T-helper 2 cell treated with Interferon-gamma antibody and Interleukin-4, amounts not matched to agents 100 ng/mL and 5 ng/mL, for 36 hours (primary cell): Measurements from ENCODE around the gene HMCN2. TPM values are rescaled to one million over a fixed set of nuclear protein-coding genes. Genes with fewer than 3 reads are reported as not detected.
"Not testable (repeated sequence)": the region's sequence is repeated elsewhere in the genome, so short reads cannot be mapped to it uniquely, and the experiment has no call there.

ENCODE experiments used
- intact Hi-C: fragments of 100-400 bp; cut with micrococcal nuclease; formaldehyde crosslinking; loops from one replicate; pipeline ENCODE4 v1.15.1; 2023
- total RNA-seq: library from RNA; stranded (reverse); gene quantifications from 2 replicates; pipeline ENCODE4 v1.2.3, GENCODE V29; 2022

HMCN2 gene
- total RNA-seq, 1 donor from 2014 or later, result not detected

DNA sequence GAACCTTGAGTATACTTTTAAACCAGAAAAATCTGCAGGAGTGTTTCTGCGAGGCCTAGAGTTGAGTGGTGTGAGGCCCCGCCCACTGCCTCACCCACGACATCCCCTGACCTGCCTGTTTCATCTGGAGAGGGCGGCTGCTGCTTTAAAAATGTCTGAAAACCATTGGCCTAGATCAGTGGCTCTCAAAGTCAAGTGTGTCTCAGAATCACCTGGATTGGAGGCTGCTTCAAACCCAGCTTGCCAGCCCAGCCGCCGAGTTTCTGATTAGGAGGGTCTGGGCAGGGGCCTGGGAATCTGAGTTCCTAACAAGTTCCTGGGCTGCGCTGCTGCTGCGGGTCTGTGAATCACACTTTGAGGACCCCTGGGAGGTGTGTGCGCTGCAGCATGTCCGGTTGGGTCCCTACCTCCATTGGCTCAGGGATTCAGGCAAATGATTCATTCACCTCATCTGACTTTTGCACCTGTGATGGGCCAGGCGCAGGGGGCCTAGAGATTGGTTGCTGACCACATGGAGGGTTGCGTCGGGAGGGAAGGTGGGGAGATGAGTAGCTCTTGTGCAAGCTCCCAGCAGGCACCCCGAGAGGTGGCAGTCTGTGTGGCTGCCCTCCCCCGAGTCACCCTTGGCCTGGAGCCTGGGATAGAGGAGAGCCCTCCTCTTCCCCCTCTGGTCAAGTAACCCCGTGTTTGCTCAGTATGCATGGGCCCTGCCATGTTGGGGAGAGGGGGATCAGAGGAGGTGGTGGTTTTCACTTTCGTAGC lies 27.6 kb upstream of the HMCN2 start:
- intact Hi-C loops, result no loop called here

DNA sequence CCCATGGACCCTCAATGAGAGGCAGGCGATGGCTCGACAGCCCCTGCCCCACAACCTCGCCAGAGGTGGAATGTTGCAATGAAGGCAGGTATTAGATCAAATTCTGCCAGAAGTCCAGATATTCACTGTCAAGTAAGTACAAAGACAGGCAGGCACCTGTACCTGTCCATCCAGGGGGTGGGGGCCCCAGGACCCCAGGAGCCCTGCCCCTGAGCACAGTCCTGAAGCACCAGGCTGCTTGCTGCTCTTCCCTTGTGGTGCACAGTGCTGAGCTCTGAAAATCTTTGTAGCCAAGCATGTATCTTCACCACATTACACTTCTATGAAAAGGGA lies 26.2 kb upstream of the HMCN2 start:
- intact Hi-C loops, result no loop called here

DNA sequence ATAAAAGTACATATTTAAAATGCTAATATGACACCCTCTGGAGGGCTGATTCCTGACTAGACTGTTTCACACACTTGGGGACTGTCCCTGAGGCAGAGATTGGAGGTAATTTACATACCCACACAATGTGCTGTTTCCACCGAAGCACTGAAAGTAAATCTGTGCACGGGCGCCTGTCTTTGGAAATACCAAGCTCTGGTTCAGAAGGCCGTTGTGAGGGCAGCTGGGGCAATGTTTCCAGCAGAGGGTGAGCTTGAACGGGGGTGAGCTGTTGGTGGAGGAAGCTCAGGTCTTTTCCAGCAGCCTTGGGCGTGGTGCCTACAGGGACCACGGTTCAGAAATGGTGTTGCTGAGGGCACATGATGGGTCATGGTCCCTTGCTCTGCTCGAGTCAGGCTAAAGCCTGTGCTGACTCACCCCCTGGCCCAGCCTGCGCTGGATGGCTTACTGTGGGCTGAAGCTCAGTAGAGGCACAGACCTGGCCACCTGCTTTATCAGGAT lies 25.8 kb upstream of the HMCN2 start:
- intact Hi-C loops, result loop anchor here (5.0 kb wide), 2 partner anchors 112 to 352 kb away; no protein-coding TSS in a partner anchor

DNA sequence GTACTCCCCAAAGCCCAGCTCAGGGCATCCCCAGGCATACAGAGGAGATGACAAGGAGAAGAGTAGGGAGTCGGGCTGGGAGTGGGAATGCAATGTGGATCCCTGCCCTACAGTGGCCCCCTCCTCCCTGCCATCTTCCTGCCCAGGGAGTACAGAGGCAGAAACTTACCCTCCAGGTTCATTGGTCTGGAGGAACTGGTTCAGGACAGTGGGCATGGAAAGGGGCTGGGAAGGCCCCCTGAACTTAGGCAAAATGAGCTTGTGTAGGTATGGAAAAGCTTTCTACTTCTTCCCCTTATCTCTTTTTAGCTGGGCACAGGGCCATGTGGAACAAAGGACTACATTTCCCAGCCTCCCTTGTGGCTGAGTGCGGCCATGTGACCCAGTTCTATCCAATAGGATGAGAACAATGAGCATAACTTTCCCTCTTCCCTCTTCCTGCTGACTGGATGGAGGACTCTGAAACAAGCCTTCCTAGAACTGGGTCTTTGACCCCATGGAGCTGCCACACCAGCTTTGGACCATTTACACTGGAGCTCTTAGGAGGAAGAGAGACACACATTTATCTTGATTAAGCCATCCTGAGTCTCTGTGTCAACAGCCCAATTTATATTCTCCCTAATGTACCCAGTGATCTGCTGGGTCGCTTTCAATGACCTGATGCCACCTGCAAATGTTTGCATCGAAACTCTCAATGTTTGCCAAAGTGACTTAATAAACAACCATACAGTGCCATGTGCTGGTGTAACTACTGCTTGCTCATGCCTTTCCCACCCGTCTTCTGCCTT lies 25.0 kb upstream of the HMCN2 start:
- intact Hi-C loops, result loop anchor here (5.0 kb wide), 2 partner anchors 113 to 353 kb away; no protein-coding TSS in a partner anchor

DNA sequence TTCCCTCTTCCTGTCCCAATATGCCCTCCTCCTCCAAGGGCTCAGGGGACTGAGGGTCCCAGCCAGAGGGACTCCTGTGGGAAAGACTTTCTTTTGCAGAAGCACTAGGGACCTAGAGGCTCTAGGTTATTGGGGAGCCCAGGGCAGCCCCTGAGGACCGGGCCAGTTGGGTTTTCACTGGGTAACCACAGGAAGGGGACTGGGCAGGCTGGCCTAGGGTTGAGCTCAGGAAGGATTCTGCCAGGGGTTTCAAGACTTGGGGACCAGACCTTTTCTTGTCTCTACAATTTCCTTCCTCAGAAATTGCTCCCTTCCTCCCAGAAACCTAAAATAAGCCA lies 24.4 kb upstream of the HMCN2 start:
- intact Hi-C loops, result loop anchor here (5.0 kb wide), 2 partner anchors 114 to 354 kb away; no protein-coding TSS in a partner anchor

DNA sequence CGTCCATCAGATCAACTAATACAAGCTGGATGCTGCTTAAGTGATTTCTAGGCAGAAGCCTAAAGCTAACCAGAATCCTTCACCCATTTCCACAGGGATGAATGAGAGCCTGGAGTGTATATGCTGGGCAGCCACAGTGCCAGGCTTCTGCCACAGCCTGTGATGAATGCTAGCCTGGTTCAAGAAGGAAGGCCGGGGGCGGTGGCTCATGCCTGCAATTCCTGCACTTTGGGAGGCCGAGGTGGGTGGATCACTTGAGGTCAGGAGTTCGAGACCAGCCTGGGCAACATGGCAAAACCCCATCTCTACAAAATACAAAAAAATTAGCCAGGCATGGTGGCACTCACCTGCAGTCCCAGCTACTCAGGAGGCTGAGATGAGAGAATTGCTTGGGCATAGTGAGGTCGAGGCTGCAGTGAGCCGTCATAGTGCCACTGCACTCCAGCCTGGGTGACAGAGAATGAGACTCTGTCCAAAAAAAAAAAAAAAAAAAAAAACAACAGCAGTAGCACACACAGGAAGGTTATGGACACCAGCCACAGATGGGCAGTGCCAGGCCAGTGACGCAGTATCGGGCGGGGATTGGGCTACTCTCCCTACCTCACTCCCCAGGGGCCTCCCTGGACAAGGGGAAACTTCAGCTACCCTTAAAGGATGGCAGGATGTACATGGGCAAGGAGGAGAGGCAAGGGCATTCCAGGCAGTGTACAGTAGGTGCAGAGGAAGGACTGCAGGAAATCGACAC lies 23.1 kb upstream of the HMCN2 start:
- intact Hi-C loops, result loop anchor here (5.0 kb wide), 2 partner anchors 115 to 355 kb away; no protein-coding TSS in a partner anchor

DNA sequence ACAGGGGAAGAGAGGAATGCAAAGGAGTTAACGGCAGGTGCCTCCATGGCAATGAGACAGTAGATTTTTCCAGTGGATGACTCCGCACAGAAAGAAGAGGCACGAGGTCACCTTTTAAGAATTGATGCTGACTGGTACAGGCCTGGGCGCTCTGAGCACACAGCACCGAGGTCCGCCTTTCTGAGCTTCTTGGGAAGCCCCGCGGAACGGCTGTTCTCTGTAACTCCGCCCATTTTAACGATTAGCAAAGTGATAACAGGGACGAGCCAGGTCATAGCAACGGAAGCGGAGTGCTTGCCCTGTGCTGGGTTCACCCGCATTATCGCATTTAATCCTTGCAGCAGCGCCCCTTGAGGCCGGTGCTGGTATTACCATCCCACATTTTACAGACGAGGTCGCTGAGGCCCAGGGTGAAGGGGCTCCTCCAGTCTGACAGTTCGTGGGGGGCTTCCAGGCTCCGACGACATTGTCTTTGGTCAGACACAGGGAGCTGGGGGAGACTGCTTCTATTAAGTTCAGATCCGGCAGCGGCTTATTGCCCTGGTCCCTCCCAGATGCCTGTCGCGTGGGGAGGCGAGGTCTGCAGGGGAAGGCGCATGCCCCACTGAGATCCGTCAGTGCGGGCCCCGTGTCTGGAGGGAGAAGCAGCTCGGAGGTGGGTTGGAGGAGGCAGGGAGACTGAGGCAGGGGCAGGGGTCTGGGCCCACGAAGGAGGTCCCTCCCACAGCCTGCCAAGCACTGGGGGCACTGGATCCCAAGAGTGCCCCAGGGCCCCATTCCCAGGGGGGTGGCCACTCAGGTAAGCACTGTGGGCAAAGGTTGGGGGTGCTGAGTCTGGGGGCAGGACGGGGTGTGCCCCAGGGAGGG lies 22.3 kb upstream of the HMCN2 start:
- intact Hi-C loops, result loop anchor here (5.0 kb wide), 2 partner anchors 116 to 356 kb away; no protein-coding TSS in a partner anchor

DNA sequence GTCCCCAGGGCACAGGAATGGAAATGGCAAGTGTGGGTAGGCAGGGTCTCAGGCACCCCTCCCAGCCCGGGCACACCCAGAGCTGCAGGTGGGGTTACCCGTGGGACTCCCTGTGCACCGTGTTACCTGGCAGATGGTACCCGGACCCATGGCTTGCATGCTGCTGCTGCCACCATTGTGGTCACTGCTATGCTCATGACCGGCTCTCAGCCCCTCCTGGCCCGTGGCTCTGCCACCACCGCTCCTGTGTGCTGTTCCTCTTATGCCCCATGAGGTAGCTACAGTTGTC lies 21.7 kb upstream of the HMCN2 start:
- intact Hi-C loops, result loop anchor here (5.0 kb wide), 2 partner anchors 117 to 357 kb away; no protein-coding TSS in a partner anchor

DNA sequence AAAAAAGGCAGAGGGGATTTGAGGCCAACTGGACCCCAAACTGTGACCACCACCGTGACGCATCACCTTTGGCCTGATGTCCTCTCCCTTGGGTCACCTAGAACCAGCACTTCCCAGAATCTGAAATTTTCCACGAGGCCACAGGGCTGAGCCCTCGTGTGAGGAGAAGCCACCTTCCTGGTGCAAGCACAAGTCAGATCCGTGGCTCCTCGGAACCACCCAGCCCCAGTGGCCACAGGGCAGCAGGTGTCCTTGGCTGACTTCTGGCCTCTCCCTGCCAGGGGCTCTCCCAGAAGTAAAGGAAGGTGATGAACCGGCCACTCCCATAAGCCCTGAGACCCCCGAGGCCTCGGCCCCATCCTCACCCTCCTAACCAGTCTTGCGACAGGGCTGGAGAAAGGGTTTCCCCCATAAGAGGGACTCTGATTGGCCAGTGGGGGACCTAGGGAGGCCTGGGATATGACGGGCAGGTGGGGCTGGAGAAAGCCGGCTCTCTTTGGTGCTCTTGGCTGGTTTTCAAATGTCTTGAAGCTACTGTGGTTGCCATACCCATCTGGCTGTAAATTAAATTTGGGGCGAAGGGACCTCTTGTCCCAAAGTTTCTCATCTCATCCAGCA lies 20.9 kb upstream of the HMCN2 start:
- intact Hi-C loops, result loop anchor here (5.0 kb wide), 2 partner anchors 117 to 357 kb away; no protein-coding TSS in a partner anchor

DNA sequence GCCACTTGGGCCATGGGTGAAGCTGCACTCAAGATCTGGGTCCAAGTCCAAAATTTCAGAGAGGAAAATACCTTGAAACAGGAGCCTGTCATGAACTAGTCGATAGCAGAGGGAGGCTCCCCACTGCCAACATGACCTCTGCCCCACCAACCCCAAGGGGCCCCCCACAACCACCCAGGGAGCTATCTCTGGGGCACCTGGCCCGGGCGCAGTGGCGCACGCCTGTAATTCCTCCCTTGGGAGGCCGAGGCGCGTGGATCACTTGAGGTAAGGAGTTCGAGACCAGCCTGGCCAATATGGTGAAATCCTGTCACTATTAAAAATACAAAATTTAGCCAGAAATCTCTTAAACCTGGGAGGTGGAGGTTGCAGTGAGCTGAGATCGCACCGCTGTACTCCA lies 20.1 kb upstream of the HMCN2 start:
- intact Hi-C loops, result no loop called here

DNA sequence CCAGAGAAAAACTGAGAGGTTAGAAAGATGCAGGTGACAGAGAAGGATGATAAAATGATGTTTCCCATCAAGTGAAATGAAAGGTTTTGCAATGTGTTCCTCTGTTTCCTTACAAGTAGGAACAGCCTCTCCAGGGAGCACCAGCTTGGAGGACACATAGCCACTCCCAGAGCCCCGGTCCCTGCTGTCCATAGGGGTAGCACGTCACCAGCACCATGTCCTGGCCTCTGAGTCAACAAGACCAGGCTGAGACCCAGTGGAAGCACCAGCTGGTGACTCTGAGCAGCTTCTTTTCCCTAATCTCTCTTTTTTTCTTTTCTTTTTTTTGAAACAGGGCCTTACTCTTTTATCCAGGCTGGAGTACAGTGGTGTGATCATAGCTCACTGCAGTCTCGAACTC lies 19.4 kb upstream of the HMCN2 start:
- intact Hi-C loops, result no loop called here

DNA sequence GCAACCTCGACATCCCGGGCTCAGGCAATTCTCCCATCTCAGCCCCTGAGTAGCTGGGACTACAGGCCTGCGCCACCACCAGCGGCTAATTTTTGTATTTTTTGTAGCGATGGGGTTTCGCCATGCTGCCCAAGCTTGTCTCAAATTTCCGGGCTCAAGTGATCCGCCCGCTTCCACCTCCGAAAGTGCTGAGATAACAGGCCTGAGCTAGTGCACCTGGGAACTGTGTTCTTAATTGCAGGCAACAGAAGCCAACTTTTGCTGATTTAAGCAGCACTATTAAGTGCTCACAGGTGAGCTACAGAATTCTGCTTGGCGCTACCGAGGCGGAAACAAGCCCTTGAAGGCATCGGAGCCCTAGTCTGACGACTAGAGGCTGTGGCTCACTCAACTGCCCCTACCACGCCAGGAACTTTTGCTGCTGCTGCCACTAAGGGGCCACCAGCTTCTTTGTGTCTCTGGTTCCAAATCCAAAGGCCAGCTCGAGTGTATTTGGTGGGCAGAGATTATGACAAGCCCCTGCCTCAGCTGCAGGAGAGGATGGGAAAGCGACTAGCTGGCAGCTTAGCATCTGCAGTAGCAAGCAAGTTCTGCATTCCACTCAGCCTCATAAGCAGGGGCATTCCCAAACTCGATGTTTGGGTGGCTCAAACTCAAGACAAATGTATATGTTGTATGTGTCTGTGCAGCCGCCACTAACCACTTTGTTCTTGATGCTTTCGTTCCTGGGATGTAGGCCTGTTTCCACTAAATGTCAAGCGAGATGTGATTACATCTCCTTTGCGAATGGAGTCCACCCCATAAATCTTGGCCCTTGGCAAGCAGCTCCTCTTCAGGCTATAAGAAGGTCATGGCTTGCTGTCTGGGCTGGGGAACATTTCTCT lies 10.6 kb upstream of the HMCN2 start:
- intact Hi-C loops, result no loop called here

DNA sequence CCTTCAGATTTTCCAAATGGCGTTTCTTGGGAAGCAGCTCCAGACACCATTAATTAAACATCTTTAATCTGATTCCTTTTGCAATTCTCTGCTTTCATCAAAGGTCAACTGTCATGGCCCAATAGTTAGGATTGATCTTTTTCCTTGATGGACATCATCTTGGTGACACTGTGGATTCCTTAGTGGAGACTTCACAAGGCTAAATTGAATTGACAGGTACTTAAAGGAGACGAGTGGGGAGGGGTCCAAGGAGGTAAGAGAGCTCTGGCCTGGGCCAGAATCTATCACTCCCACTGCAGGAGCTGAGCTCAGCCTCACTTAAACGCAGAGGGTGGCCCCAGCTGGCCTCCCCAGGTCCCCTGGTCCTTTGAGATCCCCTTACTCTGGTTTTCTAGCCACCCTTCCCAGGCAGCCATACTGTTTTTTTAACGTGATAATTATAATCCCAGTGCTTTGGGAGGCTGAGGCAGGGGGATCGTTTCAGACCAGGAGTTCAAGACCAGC lies 9.9 kb upstream of the HMCN2 start:
- intact Hi-C loops, result no loop called here

DNA sequence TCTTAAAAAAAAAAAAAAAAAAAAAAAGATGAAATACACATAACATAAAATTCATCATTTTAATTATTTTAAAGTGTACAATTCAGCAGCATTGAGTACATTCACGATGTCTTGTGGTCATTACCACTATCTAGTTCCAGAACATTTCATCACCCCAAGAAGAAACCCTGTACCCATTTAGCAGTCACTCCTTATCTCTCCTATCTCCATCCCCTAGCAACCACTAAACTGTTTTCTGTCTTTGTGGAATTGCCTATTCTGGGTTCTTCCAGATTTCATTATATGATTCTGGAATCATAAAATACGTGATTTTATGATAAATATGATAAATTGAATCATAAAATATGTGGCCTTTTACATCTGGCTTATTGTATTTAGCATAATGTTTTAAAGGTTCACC lies 8.9 kb upstream of the HMCN2 start:
- intact Hi-C loops, result no loop called here

DNA sequence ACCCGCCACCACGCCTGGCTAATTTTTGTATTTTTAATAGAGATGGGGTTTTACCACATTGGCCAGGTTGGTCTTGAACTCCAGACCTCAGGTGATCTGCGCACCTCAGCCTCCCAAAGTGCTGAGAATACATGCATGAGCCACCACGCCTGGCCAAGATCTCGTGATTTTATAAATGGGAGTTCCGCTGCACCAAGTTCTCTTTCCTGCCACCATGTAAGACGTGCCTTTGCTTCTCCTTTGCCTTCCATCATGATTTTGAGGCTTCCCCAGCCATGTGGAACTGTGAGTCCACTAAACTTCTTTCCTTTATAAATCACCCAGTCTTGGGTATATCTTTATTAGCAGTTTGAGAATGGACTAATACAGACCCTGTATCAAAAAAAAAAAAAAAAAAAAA lies 7.4 kb upstream of the HMCN2 start:
- intact Hi-C loops, result not testable (repeated sequence)

DNA sequence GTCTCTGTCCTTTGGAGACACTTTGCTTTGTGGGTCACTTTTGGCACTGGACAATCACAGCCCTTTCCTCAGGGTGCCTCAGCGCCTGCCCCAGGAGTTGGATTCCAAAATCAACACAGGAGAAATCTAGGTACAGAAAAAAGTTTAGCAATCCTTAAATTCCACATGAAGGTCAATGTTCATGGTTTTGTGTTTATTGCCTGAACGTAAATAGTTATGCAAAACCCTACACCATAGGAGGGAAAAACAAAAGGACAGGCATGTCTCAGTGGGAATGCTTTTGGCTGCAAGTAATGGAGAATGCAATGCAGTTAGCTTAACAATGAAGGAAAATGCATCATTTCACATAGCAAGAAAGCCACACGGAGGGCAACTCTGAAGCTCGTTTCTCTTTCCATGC lies 6.5 kb upstream of the HMCN2 start:
- intact Hi-C loops, result no loop called here

DNA sequence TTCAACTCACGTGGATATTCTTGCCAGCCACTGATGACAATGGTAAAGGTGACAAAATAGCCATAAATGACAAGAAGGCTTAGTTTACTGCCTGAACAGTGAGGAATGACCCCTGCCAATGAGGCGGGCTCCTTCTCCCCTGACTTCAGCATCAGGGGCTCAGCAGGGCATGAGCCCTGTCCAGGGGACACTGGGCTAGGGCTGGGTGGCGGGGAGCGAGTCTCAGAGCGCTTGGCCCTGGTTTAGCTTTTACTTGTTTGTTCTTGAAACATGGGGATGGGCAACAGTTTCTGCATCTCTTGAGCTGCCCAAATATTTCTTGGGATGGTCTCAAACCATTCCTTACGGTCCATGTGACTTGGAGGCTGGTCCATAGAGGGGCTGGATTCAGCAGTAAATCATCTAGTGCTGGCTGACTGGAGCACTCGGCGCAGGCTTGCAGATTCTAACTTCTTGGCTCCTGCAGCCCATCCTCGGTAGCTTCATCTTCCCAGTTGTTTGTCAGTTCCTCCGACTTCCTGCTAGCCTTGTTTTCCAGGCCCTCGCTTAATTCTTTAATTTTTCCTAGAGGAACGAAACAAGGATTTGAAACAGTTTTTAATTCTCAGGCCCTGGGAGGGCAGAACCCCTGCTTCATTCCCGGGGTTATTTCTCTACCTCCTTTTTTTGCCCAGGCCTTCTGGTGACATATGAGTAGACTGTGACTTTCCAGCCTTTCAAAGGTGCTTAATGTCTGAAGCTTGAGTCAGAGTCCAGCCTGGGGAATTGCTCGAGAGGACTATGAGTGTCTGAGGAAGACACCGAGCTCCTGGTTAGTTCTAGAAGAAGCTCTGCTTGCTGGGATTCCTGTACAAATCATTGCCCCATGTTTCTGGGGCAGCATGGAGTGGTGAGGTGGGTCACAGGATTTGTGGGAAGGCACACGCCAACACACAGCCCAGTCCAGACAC lies 4.5 kb upstream of the HMCN2 start:
- intact Hi-C loops, result no loop called here
